ENCODE data around the gene ATP11B.

GRCh38 chr3:182784542-182784941, 8.8 kb upstream of the ATP11B start:
- TF ChIP-seq CTCF (tag by site-specific recombination; IDR thresholded peaks at IDR 0.05) (no peak), REST (tag by site-specific recombination; IDR thresholded peaks at IDR 0.05) (no peak), HOXC10 (CRISPR knock-in tag; IDR thresholded peaks at IDR 0.05) (no peak), ZSCAN4 (tag by site-specific recombination; IDR thresholded peaks at IDR 0.05) (no peak), ZNF239 (tag by site-specific recombination; IDR thresholded peaks at IDR 0.05) (no peak), ZNF350 (tag by site-specific recombination; IDR thresholded peaks at IDR 0.05) (no peak), ZNF473 (tag by site-specific recombination; IDR thresholded peaks at IDR 0.05) (no peak), ZNF623 (tag by site-specific recombination; IDR thresholded peaks at IDR 0.05) (no peak), ZNF76 (tag by site-specific recombination; IDR thresholded peaks at IDR 0.05; ENCODE audit: borderline replicate concordance, low read depth) (no peak), MEIS1 (CRISPR knock-in tag; IDR thresholded peaks at IDR 0.05; ENCODE audit: borderline replicate concordance) (no peak)

All from HEK293 (cell line).